Lung (tissue), 12 donors: ENCODE data around the gene CD72. TPM values are rescaled to one million over a fixed set of nuclear protein-coding genes. Genes with fewer than 3 reads are reported as not detected.

Source experiments
- ATAC-seq: fragments of 200-7000 bp; cut with Tn5 transposase; one replicate; pipeline ENCODE4 v1.9.1; 2020; ENCODE audit warnings: moderate number of reproducible peaks; ENCODE audit not compliant: insufficient read depth, low FRiP score
- DNase-seq, 3 donors: peaks; one replicate each; pipeline ENCODE4 v3.0.0-alpha.2; 2013 to 2017
- H3K27ac ChIP-seq, 2 donors: one replicate each; pipeline ENCODE4 v1.5.1; 2013; ENCODE audit warnings: mild to moderate bottlenecking in 2 of 2, moderate library complexity in 2 of 2, control low read depth in 1 of 2, inconsistent platforms in 1 of 2, low read depth in 1 of 2, low read length in 1 of 2
- H3K27me3 ChIP-seq, 3 donors: one replicate each; pipeline ENCODE4 v1.5.1; 2013; ENCODE audit warnings: low read length in 2 of 3; ENCODE audit not compliant: control insufficient read depth in 3 of 3, insufficient read depth in 3 of 3
- H3K36me3 ChIP-seq, 4 donors: one replicate each; pipeline ENCODE4 v1.5.1; 2013; ENCODE audit warnings: low read length in 4 of 4, mild to moderate bottlenecking in 1 of 4, moderate library complexity in 1 of 4; ENCODE audit not compliant: control insufficient read depth in 4 of 4, insufficient read depth in 4 of 4
- H3K4me1 ChIP-seq, 5 donors: one replicate each; pipeline ENCODE4 v1.5.1; 2013; ENCODE audit warnings: low read length in 5 of 5, mild to moderate bottlenecking in 2 of 5, moderate library complexity in 1 of 5; ENCODE audit not compliant: control insufficient read depth in 5 of 5, insufficient read depth in 5 of 5
- H3K4me3 ChIP-seq: one replicate; pipeline ENCODE4 v1.5.1; 2013; ENCODE audit warnings: mild to moderate bottlenecking, control low read depth, moderate library complexity
- H3K9ac ChIP-seq, 2 donors: one replicate each; pipeline ENCODE4 v1.5.1; 2013; ENCODE audit warnings: low read length in 2 of 2, control low read depth in 1 of 2; ENCODE audit not compliant: insufficient read depth in 1 of 2
- H3K9me3 ChIP-seq, 4 donors: one replicate each; pipeline ENCODE4 v1.5.1; 2013; ENCODE audit warnings: low read length in 3 of 4, mild to moderate bottlenecking in 1 of 4, moderate library complexity in 1 of 4; ENCODE audit not compliant: control insufficient read depth in 4 of 4, insufficient read depth in 3 of 4
- WGBS, 2 donors: extraction: QIAGEN DNeasy Blood & Tissue Kit; methylation state at CpG; one replicate each; pipeline ENCODE4 v1.1.7; 2013; 5-methylcytosine and 5-hydroxymethylcytosine counted together
- polyA plus RNA-seq, 2 donors: library from polyadenylated mRNA; stranded (reverse); fragments of 200-250 nt; gene quantifications; one replicate each; pipeline ENCODE4 v1.2.1, GENCODE V29; 2013
- total RNA-seq, 2 donors: library from RNA; depleted of rRNA in 1 of 2; stranded (reverse); fragments of >200 nt in 1 of 2; gene quantifications; one replicate each; pipeline ENCODE4 v1.2.1, GENCODE V29; 2014 to 2021
- TF ChIP-seq, protein P1 (sequence below): IDR thresholded peaks from 2 replicates; pipeline ENCODE4 v1.5.1; 2012; ENCODE audit warnings: mild to moderate bottlenecking; ENCODE audit errors: control extremely low read depth, extremely low read depth
- donor health status: control.
- donor health status: control.
- donor health status: Bipolar disorder and iron deficiency.
- donor health status: healthy.
- donor health status: DM: yes; HTN: yes; CAD: no.

The CD72 gene
- total and polyA plus RNA-seq, 4 donors = 3.1 to 10.6 (median 5.9) TPM

GRCh38 chr9:35575478-35575877 lies 42.7 kb downstream of the CD72 start:
- ATAC-seq = no peak
- WGBS, 2 donors = 98 to 99% methylated on average over 5 of the region's 5 CpGs

GRCh38 chr9:35574578-35575122 lies 43.6 kb downstream of the CD72 start:
- 89 to 96% methylated on average over 2 of the region's 2 CpGs for WGBS, 2 donors
- TF ChIP-seq, protein P1, sequence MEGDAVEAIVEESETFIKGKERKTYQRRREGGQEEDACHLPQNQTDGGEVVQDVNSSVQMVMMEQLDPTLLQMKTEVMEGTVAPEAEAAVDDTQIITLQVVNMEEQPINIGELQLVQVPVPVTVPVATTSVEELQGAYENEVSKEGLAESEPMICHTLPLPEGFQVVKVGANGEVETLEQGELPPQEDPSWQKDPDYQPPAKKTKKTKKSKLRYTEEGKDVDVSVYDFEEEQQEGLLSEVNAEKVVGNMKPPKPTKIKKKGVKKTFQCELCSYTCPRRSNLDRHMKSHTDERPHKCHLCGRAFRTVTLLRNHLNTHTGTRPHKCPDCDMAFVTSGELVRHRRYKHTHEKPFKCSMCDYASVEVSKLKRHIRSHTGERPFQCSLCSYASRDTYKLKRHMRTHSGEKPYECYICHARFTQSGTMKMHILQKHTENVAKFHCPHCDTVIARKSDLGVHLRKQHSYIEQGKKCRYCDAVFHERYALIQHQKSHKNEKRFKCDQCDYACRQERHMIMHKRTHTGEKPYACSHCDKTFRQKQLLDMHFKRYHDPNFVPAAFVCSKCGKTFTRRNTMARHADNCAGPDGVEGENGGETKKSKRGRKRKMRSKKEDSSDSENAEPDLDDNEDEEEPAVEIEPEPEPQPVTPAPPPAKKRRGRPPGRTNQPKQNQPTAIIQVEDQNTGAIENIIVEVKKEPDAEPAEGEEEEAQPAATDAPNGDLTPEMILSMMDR = no peak
- ATAC-seq (no peak), DNase-seq (no peak)
- H3K36me3 ChIP-seq = no peaks in the 10 kb centered on the region
- H3K4me3 ChIP-seq = no peak overlapping the region
- no peaks in the 10 kb centered on the region for H3K27me3 ChIP-seq
- no peaks in the 10 kb centered on the region for H3K4me1 ChIP-seq
- H3K9ac ChIP-seq = no peak overlapping the region
- peaks cover 0 to 2% (median 0%) of the 10 kb centered on the region in 4 donors for H3K9me3 ChIP-seq
- no peak overlapping the region for H3K27ac ChIP-seq

More at GRCh38 chr9:35575478-35575877, 42.7 kb downstream of the CD72 start:
- no peaks in the 10 kb centered on the region for H3K36me3 ChIP-seq
- H3K9me3 ChIP-seq = peaks cover 0 to 4% (median 0%) of the 10 kb centered on the region in 4 donors
- H3K9ac ChIP-seq = no peak overlapping the region
- no peak overlapping the region for H3K4me3 ChIP-seq
- no peaks in the 10 kb centered on the region for H3K4me1 ChIP-seq
- TF ChIP-seq, protein P1 = no peak
- H3K27ac ChIP-seq = no peak overlapping the region
- no peaks in the 10 kb centered on the region for H3K27me3 ChIP-seq
- no peak for DNase-seq

GRCh38 chr9:35570709-35571504 lies 47.3 kb downstream of the CD72 start:
- Histone ChIP-seq H3K27ac (no peak overlapping the region), H3K36me3 (no peaks in the 10 kb centered on the region), H3K4me3 (no peak overlapping the region), H3K9me3 (no peaks in the 10 kb centered on the region), H3K9ac (no peak overlapping the region), H3K4me1 (no peaks in the 10 kb centered on the region), H3K27me3 (no peaks in the 10 kb centered on the region)
- TF ChIP-seq, protein P1 = no peak
- 62 to 74% methylated on average over 6 of the region's 6 CpGs for WGBS, 2 donors
- ATAC-seq (no peak), DNase-seq (no peak)
